RWPE1 (cell line): ENCODE results near the gene CORT.
"Not testable (repeated sequence)": the region's sequence is repeated elsewhere in the genome, so short reads cannot be mapped to it uniquely, and the experiment has no call there.

Experiments used
- CTCF ChIA-PET: fragments of 350-600 bp; sonication (Branson Sonifier 250); formaldehyde crosslinking; extraction: SDS; loops from one replicate; lab custom pipeline; 2021; lab: Yijun Ruan, JAX
- POLR2A ChIA-PET: fragments of 400-600 bp; formaldehyde crosslinking; extraction: SDS; loops from one replicate; lab custom pipeline; 2020; ENCODE audit warnings: antibody characterized with exemption; ENCODE audit not compliant: low non-redundant PET; lab: Yijun Ruan, JAX
- DNase-seq: peaks from one replicate; pipeline ENCODE4 v3.0.0; 2012; ENCODE audit warnings: low spot score
- H3K27ac ChIP-seq: fragments of 450-650 bp; 2 replicates; pipeline ENCODE4 v1.5.1; 2017
- CTCF ChIP-seq: fragments of 450-650 bp; conservative IDR thresholded peaks from 2 replicates; pipeline ENCODE4 v1.5.1; 2017; ENCODE audit warnings: low read depth, mild to moderate bottlenecking

The CORT gene

GRCh38 chr1:10456661-10457060 is 6.8 kb downstream of the CORT start:
- no peak for TF ChIP-seq CTCF
- peak; percentile 52 for DNase-seq
- H3K27ac ChIP-seq, result peak overlapping the region; percentile 84
- ChIA-PET POLR2A (no interaction called here), CTCF (interaction anchor here (2.4 kb wide), 1 partner anchor 38 kb away, joined by 10 read pairs; no protein-coding TSS in a partner anchor)

GRCh38 chr1:10457462-10457861 is 7.6 kb downstream of the CORT start:
- CTCF ChIA-PET, result interaction anchor here (2.4 kb wide), 1 partner anchor 37 kb away, joined by 10 read pairs; no protein-coding TSS in a partner anchor
- H3K27ac ChIP-seq, result peak overlapping the region; percentile 84
- DNase-seq, POLR2A ChIA-PET: not testable (repeated sequence)

- H3K27ac ChIP-seq, result peak overlapping the region; percentile 84
- DNase-seq, result no peak
- CTCF ChIA-PET, result no interaction called here
- POLR2A ChIA-PET, result no interaction called here
- no peak for TF ChIP-seq CTCF
Observed at GRCh38 chr1:10457875-10458274, 8.0 kb downstream of the CORT start.

- DNase-seq, result peak; percentile 75
- TF ChIP-seq CTCF, result no peak
- peak overlapping the region; percentile 84 for H3K27ac ChIP-seq
- ChIA-PET CTCF (interaction anchor here (0.6 kb wide), 1 partner anchor 29 kb away, joined by 3 read pairs; no protein-coding TSS in a partner anchor), POLR2A (no interaction called here)
Observed at GRCh38 chr1:10459184-10459583, 9.4 kb downstream of the CORT start.

- TF ChIP-seq CTCF, result no peak
- ChIA-PET CTCF (interaction anchor here (0.5 kb wide), 1 partner anchor 841 kb away, joined by 3 read pairs; no protein-coding TSS in a partner anchor), POLR2A (no interaction called here)
- H3K27ac ChIP-seq, result no peak overlapping the region
- no peak for DNase-seq
Observed at GRCh38 chr1:10467078-10467477, 17.2 kb downstream of the CORT start.

- ChIA-PET POLR2A (no interaction called here), CTCF (no interaction called here)
- H3K27ac ChIP-seq, result no peak overlapping the region
- no peak for DNase-seq
- TF ChIP-seq CTCF, result no peak
Observed at GRCh38 chr1:10470043-10470442, 20.2 kb downstream of the CORT start.

- TF ChIP-seq CTCF, result no peak
- POLR2A ChIA-PET, result no interaction called here
- CTCF ChIA-PET, result no interaction called here
- H3K27ac ChIP-seq, result peak overlapping the region; percentile 85
- no peak for DNase-seq
Observed at GRCh38 chr1:10471411-10472219, 21.8 kb downstream of the CORT start.
